GM18951 (cell line): ENCODE measurements around the gene ERF.

ENCODE experiments used
- POLR2A ChIP-seq: IDR thresholded peaks from 4 replicates; pipeline ENCODE4 v1.6.1; 2011; ENCODE audit warnings: mild to moderate bottlenecking; ENCODE audit not compliant: insufficient read length, insufficient read depth; ENCODE audit errors: extremely low read depth
- in situ Hi-C: fragments of 300-500 bp; cut with MboI; formaldehyde crosslinking; loops from one replicate; pipeline ENCODE4 v1.12.0; 2022; ENCODE audit warnings: low sequenced_read_pairs, mixed read lengths, inconsistent platforms; ENCODE audit not compliant: unreplicated experiment

The ERF gene

GRCh38 chr19:42208612-42209011 is 46.3 kb downstream of the ERF start:
- in situ Hi-C loops: no loop called here
- no peak for TF ChIP-seq POLR2A

GRCh38 chr19:42207767-42208271 is 47.1 kb downstream of the ERF start:
- no peak for TF ChIP-seq POLR2A
- in situ Hi-C loops: no loop called here

- no peak for TF ChIP-seq POLR2A
- in situ Hi-C loops: no loop called here
These were observed 47.8 kb downstream of the ERF start for GRCh38 chr19:42206871-42207755.

- in situ Hi-C loops: no loop called here
These were observed 50.3 kb downstream of the ERF start for GRCh38 chr19:42204664-42205063.

GRCh38 chr19:42203700-42204099 is 51.2 kb downstream of the ERF start:
- in situ Hi-C loops: no loop called here
- no peak for TF ChIP-seq POLR2A

More at GRCh38 chr19:42204664-42205063, 50.3 kb downstream of the ERF start:
- TF ChIP-seq POLR2A: no peak

GRCh38 chr19:42202290-42202880 is 52.5 kb downstream of the ERF start:
- in situ Hi-C loops: no loop called here
- no peak for TF ChIP-seq POLR2A

- in situ Hi-C loops: no loop called here
- TF ChIP-seq POLR2A: peak; percentile 35
These were observed 53.2 kb downstream of the ERF start for GRCh38 chr19:42201489-42202289.

GRCh38 chr19:42200116-42200715 is 54.7 kb downstream of the ERF start:
- in situ Hi-C loops: no loop called here
- no peak for TF ChIP-seq POLR2A

GRCh38 chr19:42199440-42200115 is 55.4 kb downstream of the ERF start:
- TF ChIP-seq POLR2A: peak; percentile 49
- in situ Hi-C loops: no loop called here

GRCh38 chr19:42198676-42199439 is 56.1 kb downstream of the ERF start:
- in situ Hi-C loops: no loop called here
- peak; percentile 47 for TF ChIP-seq POLR2A
